ENCODE results near the gene LATS1.

DNA sequence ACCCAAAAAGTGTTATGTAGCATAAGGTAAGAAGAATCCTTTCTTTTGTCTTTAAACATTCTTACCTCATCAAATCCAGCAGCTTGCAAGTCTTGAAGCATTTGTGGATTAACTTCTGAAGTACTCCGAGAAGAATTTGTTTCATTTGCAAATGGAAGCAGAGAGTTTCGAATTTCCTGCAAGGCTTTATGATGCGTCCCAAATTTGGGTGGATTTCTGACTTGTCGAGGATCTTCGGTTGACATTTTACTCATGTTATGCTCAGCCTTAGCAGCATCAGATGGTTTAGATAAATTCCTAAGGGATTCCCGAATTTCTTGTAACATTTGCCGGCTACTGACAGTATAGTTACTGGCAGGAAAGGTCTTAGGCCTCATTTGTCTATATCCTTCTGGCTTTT lies 16.2 kb downstream of the LATS1 start:
- TF ChIP-seq EP300 (IDR thresholded peaks at IDR 0.05) = no peak
- no peak for TF ChIP-seq POLR2A (IDR thresholded peaks at IDR 0.05)
